WTC11 (cell line): Measurements from ENCODE around the gene HOXA5.

Experiments used
- ATF3 ChIP-seq: sonication (generic); formaldehyde crosslinking; conservative IDR thresholded peaks from 2 replicates; pipeline ENCODE4 v1.8.1; 2022; ENCODE audit warnings: mild to moderate bottlenecking, missing genetic modification reagents
- CTCF ChIP-seq: fragments of 200-600 bp; IDR thresholded peaks from 2 replicates; pipeline ENCODE4 v1.8.0; 2022; ENCODE audit warnings: antibody characterized with exemption
- E2F1 ChIP-seq: sonication (generic); formaldehyde crosslinking; IDR thresholded peaks from 2 replicates; pipeline ENCODE4 v1.8.0; 2022; ENCODE audit warnings: mild to moderate bottlenecking, missing genetic modification reagents
- E2F4 ChIP-seq: sonication (generic); formaldehyde crosslinking; IDR thresholded peaks from 2 replicates; pipeline ENCODE4 v1.8.1; 2022; ENCODE audit warnings: low read depth, mild to moderate bottlenecking, moderate library complexity, missing genetic modification reagents, borderline replicate concordance
- FOXJ3 ChIP-seq: sonication (generic); formaldehyde crosslinking; IDR thresholded peaks from 2 replicates; pipeline ENCODE4 v1.9.0; 2021; ENCODE audit warnings: missing genetic modification reagents, mild to moderate bottlenecking, borderline replicate concordance
- FOXK1 ChIP-seq: sonication (generic); formaldehyde crosslinking; IDR thresholded peaks from 2 replicates; pipeline ENCODE4 v1.8.0; 2022; ENCODE audit warnings: mild to moderate bottlenecking, moderate library complexity, missing genetic modification reagents
- KAT7 ChIP-seq: sonication (generic); formaldehyde crosslinking; IDR thresholded peaks from 2 replicates; pipeline ENCODE4 v1.8.1; 2023; ENCODE audit warnings: missing genetic modification reagents, mild to moderate bottlenecking, borderline replicate concordance
- MAX ChIP-seq: sonication (generic); formaldehyde crosslinking; IDR thresholded peaks from 2 replicates; pipeline ENCODE4 v1.8.0; 2022; ENCODE audit warnings: mild to moderate bottlenecking, missing genetic modification reagents
- SMAD4 ChIP-seq: sonication (generic); formaldehyde crosslinking; IDR thresholded peaks from 2 replicates; pipeline ENCODE4 v1.8.0; 2022; ENCODE audit warnings: mild to moderate bottlenecking, missing genetic modification reagents
- USF1 ChIP-seq: sonication (generic); formaldehyde crosslinking; IDR thresholded peaks from 2 replicates; pipeline ENCODE4 v1.8.0; 2022; ENCODE audit warnings: mild to moderate bottlenecking, missing genetic modification reagents
- ZNF121 ChIP-seq: sonication (generic); formaldehyde crosslinking; IDR thresholded peaks from 2 replicates; pipeline ENCODE4 v1.8.0; 2023; ENCODE audit warnings: missing genetic modification reagents
- ZNF512 ChIP-seq: sonication (generic); formaldehyde crosslinking; IDR thresholded peaks from 2 replicates; pipeline ENCODE4 v1.8.1; 2022; ENCODE audit warnings: missing genetic modification reagents, borderline replicate concordance

GRCh38 chr7:27148031-27148755, 4.7 kb upstream of the HOXA5 start:
- TF ChIP-seq CTCF, result no peak
- TF ChIP-seq E2F4 (CRISPR knock-in tag), result no peak
- no peak for TF ChIP-seq ATF3 (CRISPR knock-in tag)
- no peak for TF ChIP-seq USF1 (CRISPR knock-in tag)
- TF ChIP-seq KAT7 (CRISPR knock-in tag), result no peak
- no peak for TF ChIP-seq E2F1
- TF ChIP-seq ZNF121 (CRISPR knock-in tag), result no peak
- no peak for TF ChIP-seq MAX
- no peak for TF ChIP-seq FOXK1 (CRISPR knock-in tag)
- no peak for TF ChIP-seq ZNF512 (CRISPR knock-in tag)
- no peak for TF ChIP-seq FOXJ3 (CRISPR knock-in tag)
- TF ChIP-seq SMAD4 (CRISPR knock-in tag), result no peak
